ENCODE data around the gene IRX5.

The IRX5 gene

DNA sequence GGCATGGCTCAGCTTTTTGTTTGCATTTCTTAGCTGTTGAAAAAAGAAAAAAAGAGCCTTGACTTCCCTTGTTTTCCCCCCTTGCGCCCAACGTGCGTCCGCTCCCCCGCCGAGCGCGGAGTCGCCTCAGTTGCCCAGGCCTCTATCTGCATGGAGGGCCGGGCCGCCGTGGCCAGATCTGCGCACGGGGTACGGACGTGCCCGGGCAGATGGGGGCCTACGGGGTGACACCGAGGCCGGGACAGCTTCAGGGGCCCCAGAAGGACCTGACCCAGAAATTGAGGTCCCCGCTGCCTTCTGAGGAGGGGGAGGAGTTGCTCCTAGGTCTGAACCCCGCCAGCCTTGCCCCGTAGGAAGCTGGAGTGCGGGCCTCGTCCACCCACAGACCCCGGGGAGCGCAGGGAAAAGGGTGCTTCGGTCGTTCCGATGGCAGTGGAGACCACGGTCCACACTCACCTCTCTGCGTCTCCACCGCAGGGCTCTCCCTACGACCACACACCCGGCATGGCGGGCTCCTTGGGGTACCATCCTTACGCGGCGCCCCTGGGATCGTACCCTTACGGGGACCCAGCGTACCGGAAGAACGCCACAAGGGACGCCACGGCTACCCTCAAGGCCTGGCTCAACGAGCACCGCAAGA, 1.5 kb downstream of the IRX5 start:
- Histone ChIP-seq H3K36me3 (replicated peaks in 1 of 2; ENCODE audit: control insufficient read depth in 2 of 2, insufficient read depth in 2 of 2, low read length in 2 of 2) (peaks cover 0 to 46% of the 10 kb centered on the region in 2 donors), H2BK12ac (ENCODE audit: low read length) (peak overlapping the region; percentile 41), H2AK5ac (ENCODE audit: low read depth, low read length) (peak overlapping the region; percentile 96), H3K4ac (ENCODE audit: low read length) (no peak overlapping the region), H3K4me2 (ENCODE audit: insufficient read depth, low read length, poor library complexity, severe bottlenecking) (peak overlapping the region; percentile 100), H4K91ac (ENCODE audit: low read depth, low read length, poor library complexity) (no peak overlapping the region), H3K79me1 (ENCODE audit: low read depth, low read length) (peaks cover 2% of the 10 kb centered on the region), H3K27ac (replicated peaks; ENCODE audit: low read length) (no peak overlapping the region), H2BK15ac (ENCODE audit: low read length) (peak overlapping the region; percentile 67), H2BK120ac (ENCODE audit: low read depth, low read length) (peak overlapping the region; percentile 41), H3K27me3 (ENCODE audit: control insufficient read depth in 3 of 3, insufficient read depth in 3 of 3, low read depth in 1 of 3, low read length in 3 of 3) (peaks cover 0 to 53% (median 19%) of the 10 kb centered on the region in 3 experiments), H3K9ac (ENCODE audit: low read depth, low read length, poor library complexity) (peak overlapping the region; percentile 44), H2BK5ac (ENCODE audit: low read length) (no peak overlapping the region), H3K9me3 (replicated peaks in 1 of 2; ENCODE audit: control insufficient read depth in 2 of 2, insufficient read depth in 1 of 2, low read depth in 1 of 2, low read length in 2 of 2) (peaks cover 0 to 17% of the 10 kb centered on the region in 2 donors), H3K4me3 (ENCODE audit: low read length in 2 of 2) (peak overlapping the region; percentile 5 to 86), H3K23ac (ENCODE audit: low read depth, low read length, poor library complexity) (peak overlapping the region; percentile 25), H3K18ac (ENCODE audit: low read length) (peak overlapping the region; percentile 90), H3K14ac (ENCODE audit: low read length) (no peak overlapping the region), H4K8ac (ENCODE audit: low read depth, low read length) (no peak overlapping the region), H3K4me1 (ENCODE audit: control insufficient read depth in 2 of 2, insufficient read depth in 1 of 2, low read depth in 1 of 2, low read length in 2 of 2) (peaks cover 19 to 23% of the 10 kb centered on the region in 2 donors), H2AFZ (ENCODE audit: low read length) (peak overlapping the region; percentile 93)
- no CpG with 5 or more reads among the region's 48 CpGs for WGBS, 2 donors (ENCODE audit: extremely low coverage in 2 of 2, insufficient read length in 2 of 2, insufficient replicate concordance in 1 of 2)
- no peak for DNase-seq (ENCODE audit: low spot score)

DNA sequence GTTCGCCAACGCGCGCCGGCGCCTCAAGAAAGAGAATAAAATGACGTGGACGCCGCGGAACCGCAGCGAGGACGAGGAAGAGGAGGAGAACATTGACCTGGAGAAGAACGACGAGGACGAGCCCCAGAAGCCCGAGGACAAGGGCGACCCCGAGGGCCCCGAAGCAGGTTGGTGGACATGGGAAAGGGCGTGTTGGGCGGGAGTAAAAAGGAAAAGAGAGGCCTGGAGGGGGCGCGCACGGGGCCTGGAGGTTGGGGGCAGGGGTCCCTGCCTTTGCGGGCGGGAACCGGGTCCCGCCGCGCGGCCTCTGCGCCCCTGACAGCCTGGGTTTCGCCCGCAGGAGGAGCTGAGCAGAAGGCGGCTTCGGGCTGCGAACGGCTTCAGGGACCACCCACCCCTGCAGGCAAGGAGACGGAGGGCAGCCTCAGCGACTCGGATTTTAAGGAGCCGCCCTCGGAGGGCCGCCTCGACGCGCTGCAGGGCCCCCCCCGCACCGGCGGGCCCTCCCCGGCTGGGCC, 2.1 kb downstream of the IRX5 start:
- H3K4me3 ChIP-seq (ENCODE audit: low read length in 2 of 2): peak overlapping the region in 1 of 2 donors; percentile 86
- DNase-seq (ENCODE audit: low spot score): peak; percentile 21

DNA sequence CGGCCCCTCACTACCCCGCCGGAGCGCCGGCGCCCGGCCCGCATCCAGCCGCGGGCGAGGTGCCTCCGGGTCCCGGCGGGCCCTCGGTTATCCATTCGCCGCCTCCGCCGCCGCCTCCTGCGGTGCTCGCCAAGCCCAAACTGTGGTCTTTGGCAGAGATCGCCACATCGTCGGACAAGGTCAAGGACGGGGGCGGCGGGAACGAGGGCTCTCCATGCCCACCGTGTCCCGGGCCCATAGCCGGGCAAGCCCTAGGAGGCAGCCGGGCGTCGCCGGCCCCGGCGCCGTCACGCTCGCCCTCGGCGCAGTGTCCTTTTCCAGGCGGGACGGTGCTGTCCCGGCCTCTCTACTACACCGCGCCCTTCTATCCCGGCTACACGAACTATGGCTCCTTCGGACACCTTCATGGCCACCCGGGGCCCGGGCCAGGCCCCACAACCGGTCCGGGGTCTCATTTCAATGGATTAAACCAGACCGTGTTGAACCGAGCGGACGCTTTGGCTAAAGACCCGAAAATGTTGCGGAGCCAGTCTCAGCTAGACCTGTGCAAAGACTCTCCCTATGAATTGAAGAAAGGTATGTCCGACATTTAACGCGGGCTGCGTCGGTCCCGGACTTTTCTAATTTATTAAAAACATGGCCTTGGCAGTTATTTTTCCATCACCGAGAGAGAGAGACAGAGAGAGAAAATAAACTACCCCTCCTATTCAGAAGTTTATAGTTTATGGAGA, 2.8 kb downstream of the IRX5 start:
- Histone ChIP-seq H2BK5ac (ENCODE audit: low read length) (no peak overlapping the region), H3K4me3 (ENCODE audit: low read length in 2 of 2) (peak overlapping the region; percentile 4 to 86), H3K4ac (ENCODE audit: low read length) (no peak overlapping the region), H3K4me1 (ENCODE audit: control insufficient read depth in 2 of 2, insufficient read depth in 1 of 2, low read depth in 1 of 2, low read length in 2 of 2) (peaks cover 19 to 29% of the 10 kb centered on the region in 2 donors), H2BK12ac (ENCODE audit: low read length) (no peak overlapping the region), H3K27ac (replicated peaks; ENCODE audit: low read length) (no peak overlapping the region), H3K23ac (ENCODE audit: low read depth, low read length, poor library complexity) (no peak overlapping the region), H3K4me2 (ENCODE audit: insufficient read depth, low read length, poor library complexity, severe bottlenecking) (peak overlapping the region; percentile 66), H4K91ac (ENCODE audit: low read depth, low read length, poor library complexity) (no peak overlapping the region), H3K79me1 (ENCODE audit: low read depth, low read length) (peaks cover 2% of the 10 kb centered on the region), H2BK15ac (ENCODE audit: low read length) (no peak overlapping the region), H3K14ac (ENCODE audit: low read length) (no peak overlapping the region), H2AK5ac (ENCODE audit: low read depth, low read length) (no peak overlapping the region), H3K18ac (ENCODE audit: low read length) (peak overlapping the region; percentile 48), H3K27me3 (ENCODE audit: control insufficient read depth in 3 of 3, insufficient read depth in 3 of 3, low read depth in 1 of 3, low read length in 3 of 3) (peaks cover 0 to 66% (median 23%) of the 10 kb centered on the region in 3 experiments), H2BK120ac (ENCODE audit: low read depth, low read length) (no peak overlapping the region), H3K36me3 (replicated peaks in 1 of 2; ENCODE audit: control insufficient read depth in 2 of 2, insufficient read depth in 2 of 2, low read length in 2 of 2) (peaks cover 0 to 58% of the 10 kb centered on the region in 2 donors), H3K9ac (ENCODE audit: low read depth, low read length, poor library complexity) (no peak overlapping the region), H2AFZ (ENCODE audit: low read length) (no peak overlapping the region), H3K9me3 (replicated peaks in 1 of 2; ENCODE audit: control insufficient read depth in 2 of 2, insufficient read depth in 1 of 2, low read depth in 1 of 2, low read length in 2 of 2) (peaks cover 0 to 23% of the 10 kb centered on the region in 2 donors), H4K8ac (ENCODE audit: low read depth, low read length) (no peak overlapping the region)
- DNase-seq (ENCODE audit: low spot score): peak; percentile 48
- WGBS, 2 donors (ENCODE audit: extremely low coverage in 2 of 2, insufficient read length in 2 of 2, insufficient replicate concordance in 1 of 2): no CpG with 5 or more reads among the region's 68 CpGs

More for the DNA sequence above, 2.1 kb downstream of the IRX5 start:
- Histone ChIP-seq H3K27ac (replicated peaks; ENCODE audit: low read length) (no peak overlapping the region), H2BK15ac (ENCODE audit: low read length) (no peak overlapping the region), H3K27me3 (ENCODE audit: control insufficient read depth in 3 of 3, insufficient read depth in 3 of 3, low read depth in 1 of 3, low read length in 3 of 3) (peaks cover 0 to 59% (median 19%) of the 10 kb centered on the region in 3 experiments), H3K4me2 (ENCODE audit: insufficient read depth, low read length, poor library complexity, severe bottlenecking) (peak overlapping the region; percentile 66), H3K36me3 (replicated peaks in 1 of 2; ENCODE audit: control insufficient read depth in 2 of 2, insufficient read depth in 2 of 2, low read length in 2 of 2) (peaks cover 0 to 52% of the 10 kb centered on the region in 2 donors), H3K4ac (ENCODE audit: low read length) (no peak overlapping the region), H3K4me1 (ENCODE audit: control insufficient read depth in 2 of 2, insufficient read depth in 1 of 2, low read depth in 1 of 2, low read length in 2 of 2) (peaks cover 19 to 27% of the 10 kb centered on the region in 2 donors), H3K23ac (ENCODE audit: low read depth, low read length, poor library complexity) (peak overlapping the region; percentile 80), H3K14ac (ENCODE audit: low read length) (no peak overlapping the region), H3K18ac (ENCODE audit: low read length) (peak overlapping the region; percentile 64), H4K91ac (ENCODE audit: low read depth, low read length, poor library complexity) (no peak overlapping the region), H3K79me1 (ENCODE audit: low read depth, low read length) (peaks cover 2% of the 10 kb centered on the region), H2AK5ac (ENCODE audit: low read depth, low read length) (peak overlapping the region; percentile 96), H3K9ac (ENCODE audit: low read depth, low read length, poor library complexity) (no peak overlapping the region), H2BK120ac (ENCODE audit: low read depth, low read length) (no peak overlapping the region), H3K9me3 (replicated peaks in 1 of 2; ENCODE audit: control insufficient read depth in 2 of 2, insufficient read depth in 1 of 2, low read depth in 1 of 2, low read length in 2 of 2) (peaks cover 0 to 23% of the 10 kb centered on the region in 2 donors), H2AFZ (ENCODE audit: low read length) (no peak overlapping the region), H2BK12ac (ENCODE audit: low read length) (no peak overlapping the region), H4K8ac (ENCODE audit: low read depth, low read length) (no peak overlapping the region), H2BK5ac (ENCODE audit: low read length) (no peak overlapping the region)
- no CpG with 5 or more reads among the region's 52 CpGs for WGBS, 2 donors (ENCODE audit: extremely low coverage in 2 of 2, insufficient read length in 2 of 2, insufficient replicate concordance in 1 of 2)
